CD14-positive monocyte (primary cell): ENCODE results near the gene TUBAL3. TPM values are rescaled to one million over a fixed set of nuclear protein-coding genes. Genes with fewer than 3 reads are reported as not detected.

ENCODE experiments used
- DNase-seq, 3 donors: peaks; one replicate each; pipeline ENCODE4 v3.0.0-alpha.2; 2011 to 2022
- H2AFZ ChIP-seq: 2 replicates; pipeline ENCODE4 v1.6.0; 2012; ENCODE audit warnings: mild to moderate bottlenecking, low read depth, low read length, inconsistent platforms; ENCODE audit not compliant: insufficient read depth, poor library complexity, severe bottlenecking
- H3K27ac ChIP-seq, 2 donors: 1 replicate in 1 of 2; 2 replicates in 1 of 2; pipeline ENCODE4 v1.5.1; 2012 to 2013; ENCODE audit warnings: low read length in 2 of 2, control low read depth in 1 of 2, inconsistent platforms in 1 of 2, low read depth in 1 of 2, mild to moderate bottlenecking in 1 of 2
- H3K27me3 ChIP-seq, 2 donors: one replicate each; pipeline versions ENCODE4 v1.6.0 to v1.6.1; 2011 to 2013; ENCODE audit warnings: low read length in 2 of 2; ENCODE audit not compliant: control insufficient read depth in 2 of 2, insufficient read depth in 2 of 2
- H3K36me3 ChIP-seq, 2 donors: replicated peaks in 1 of 2; 1 replicate in 1 of 2; 2 replicates in 1 of 2; pipeline versions ENCODE4 v1.5.1 to v1.6.1; 2012 to 2013; ENCODE audit warnings: low read length in 2 of 2, control low read depth in 1 of 2, inconsistent platforms in 1 of 2, mild to moderate bottlenecking in 1 of 2; ENCODE audit not compliant: insufficient read depth in 2 of 2, control insufficient read depth in 1 of 2
- H3K4me1 ChIP-seq, 2 donors: 1 replicate in 1 of 2; 2 replicates in 1 of 2; pipeline versions ENCODE4 v1.5.1 to v1.6.1; 2012 to 2013; ENCODE audit warnings: low read length in 2 of 2, control low read depth in 1 of 2, inconsistent platforms in 1 of 2, mild to moderate bottlenecking in 1 of 2, moderate library complexity in 1 of 2; ENCODE audit not compliant: insufficient read depth in 2 of 2, control insufficient read depth in 1 of 2
- H3K4me2 ChIP-seq: replicated peaks from 2 replicates; pipeline ENCODE3; 2012; ENCODE audit warnings: low read length, moderate library complexity, mild to moderate bottlenecking; ENCODE audit not compliant: poor library complexity, severe bottlenecking; ENCODE audit errors: extremely low read depth
- H3K4me3 ChIP-seq, 3 experiments: fragments of 200-600 bp in 1 of 3; sonication (generic) in 1 of 3; replicated peaks in 1 of 3; 1 replicate in 2 of 3; 2 replicates in 1 of 3; pipeline ENCODE4 v1.5.1; 2011 to 2013; ENCODE audit warnings: low read length in 3 of 3, mild to moderate bottlenecking in 3 of 3, control low read depth in 2 of 3, low read depth in 2 of 3, inconsistent platforms in 1 of 3, moderate library complexity in 1 of 3
- H3K79me2 ChIP-seq: 2 replicates; pipeline ENCODE4 v1.6.0; 2012; ENCODE audit warnings: mild to moderate bottlenecking, control low read depth, inconsistent platforms, low read length, moderate library complexity; ENCODE audit not compliant: insufficient read depth
- H3K9ac ChIP-seq: 2 replicates; pipeline ENCODE4 v1.6.0; 2017; ENCODE audit warnings: low read length, mild to moderate bottlenecking; ENCODE audit not compliant: insufficient read depth, poor library complexity, severe bottlenecking
- H3K9me3 ChIP-seq, 2 donors: replicated peaks in 1 of 2; 1 replicate in 1 of 2; 2 replicates in 1 of 2; pipeline versions ENCODE4 v1.5.1 to v1.6.1; 2012 to 2013; ENCODE audit warnings: low read length in 2 of 2, control low read depth in 1 of 2; ENCODE audit not compliant: control insufficient read depth in 1 of 2, insufficient read depth in 1 of 2
- H4K20me1 ChIP-seq: 2 replicates; pipeline ENCODE4 v1.6.0; 2012; ENCODE audit warnings: mild to moderate bottlenecking, low read length, control low read depth, moderate library complexity; ENCODE audit not compliant: insufficient read depth
- H3K27ac Mint-ChIP-seq, 7 donors: one replicate each; pipeline ENCODE4 v1.8.0; 2020; ENCODE audit warnings: mild to moderate bottlenecking in 7 of 7, mixed read lengths in 7 of 7, moderate library complexity in 6 of 7, inconsistent platforms in 2 of 7
- H3K27me3 Mint-ChIP-seq, 3 donors: one replicate each; pipeline ENCODE4 v1.8.0; 2021 to 2022; ENCODE audit warnings: low read depth in 3 of 3, mild to moderate bottlenecking in 3 of 3, mixed read lengths in 3 of 3, moderate library complexity in 3 of 3, inconsistent platforms in 1 of 3
- H3K36me3 Mint-ChIP-seq, 2 donors: one replicate each; pipeline ENCODE4 v1.8.0; 2020; ENCODE audit warnings: mixed read lengths in 2 of 2, inconsistent platforms in 1 of 2, mild to moderate bottlenecking in 1 of 2
- H3K4me1 Mint-ChIP-seq: one replicate; pipeline ENCODE4 v1.8.0; 2020; ENCODE audit warnings: mild to moderate bottlenecking, mixed read lengths
- H3K4me3 Mint-ChIP-seq, 2 donors: one replicate each; pipeline ENCODE4 v1.8.0; 2020; ENCODE audit warnings: mild to moderate bottlenecking in 2 of 2, mixed read lengths in 2 of 2, moderate library complexity in 1 of 2
- H3K9me3 Mint-ChIP-seq, 7 donors: one replicate each; pipeline ENCODE4 v1.8.0; 2020 to 2022; ENCODE audit warnings: mixed read lengths in 7 of 7, mild to moderate bottlenecking in 6 of 7, moderate library complexity in 6 of 7, inconsistent platforms in 2 of 7
- CTCF ChIP-seq: fragments of 200-600 bp; IDR thresholded peaks from one replicate; pipeline ENCODE4 v1.8.0; 2022; ENCODE audit warnings: antibody characterized with exemption, mild to moderate bottlenecking
- WGBS: methylation state at CpG from one replicate; pipeline ENCODE4 v1.1.5; 2013; ENCODE audit warnings: missing lambda C conversion rate; ENCODE audit not compliant: insufficient coverage; 5-methylcytosine and 5-hydroxymethylcytosine counted together
- intact Hi-C, 2 donors: fragments of 100-400 bp; cut with micrococcal nuclease; formaldehyde crosslinking; loops; one replicate each; pipeline versions ENCODE4 v1.15.0 to v1.15.1; 2023
- polyA plus RNA-seq, 3 donors: library from polyadenylated mRNA; depleted of rRNA in 1 of 3; unstranded in 2 of 3; stranded (reverse) in 1 of 3; fragments of 300-500 nt in 2 of 3; fragments of >200 nt in 1 of 3; fragmentation: Illumina TruSeq in 2 of 3; gene quantifications; 1 replicate in 2 of 3; 2 replicates in 1 of 3; pipeline ENCODE4 v1.2.3, GENCODE V29; 2012 to 2021

Gene TUBAL3
- polyA plus RNA-seq, 3 donors: not detected

DNA sequence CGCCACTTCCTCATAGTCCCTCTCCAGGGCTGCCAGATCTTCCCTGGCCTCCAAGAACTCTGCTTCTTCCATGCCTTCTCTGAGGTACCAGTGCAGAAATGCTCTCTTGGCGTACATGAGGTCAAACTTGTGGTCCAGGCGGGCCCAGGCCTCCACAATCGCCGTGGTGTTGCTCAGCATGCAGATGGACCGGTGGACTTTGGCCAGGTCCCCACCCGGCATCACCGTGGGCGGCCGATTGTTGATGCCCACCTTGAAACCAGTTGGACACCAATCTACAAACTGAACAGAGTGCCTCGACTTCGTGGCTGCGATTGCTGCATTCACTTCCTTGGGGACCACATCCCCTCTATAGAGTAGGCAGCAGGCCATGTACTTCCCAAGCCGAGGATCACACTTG, 11.1 kb downstream of the TUBAL3 start:
- peaks cover 0 to 4% (median 0%) of the 10 kb centered on the region in 3 donors for H3K27me3 Mint-ChIP-seq
- 97% methylated on average over 14 of the region's 14 CpGs for WGBS
- H3K27ac Mint-ChIP-seq: no peak overlapping the region
- H3K9me3 Mint-ChIP-seq: peaks cover 16 to 46% (median 39%) of the 10 kb centered on the region in 7 donors
- H3K4me3 ChIP-seq: no peak overlapping the region
- H3K9ac ChIP-seq: no peak overlapping the region
- TF ChIP-seq CTCF: no peak
- H2AFZ ChIP-seq: no peak overlapping the region
- no peak for DNase-seq
- H3K4me3 Mint-ChIP-seq: no peak overlapping the region
- no peaks in the 10 kb centered on the region for H3K79me2 ChIP-seq
- H3K27ac ChIP-seq: no peak overlapping the region
- intact Hi-C loops: no loop called here
- peaks cover 17 to 38% of the 10 kb centered on the region in 2 donors for H3K9me3 ChIP-seq
- no peaks in the 10 kb centered on the region for H4K20me1 ChIP-seq
- no peak overlapping the region for H3K4me2 ChIP-seq
- H3K4me1 ChIP-seq: no peaks in the 10 kb centered on the region
- peaks cover 4% of the 10 kb centered on the region for H3K4me1 Mint-ChIP-seq
- no peaks in the 10 kb centered on the region for H3K27me3 ChIP-seq
- H3K36me3 Mint-ChIP-seq: no peaks in the 10 kb centered on the region
- H3K36me3 ChIP-seq: no peaks in the 10 kb centered on the region

DNA sequence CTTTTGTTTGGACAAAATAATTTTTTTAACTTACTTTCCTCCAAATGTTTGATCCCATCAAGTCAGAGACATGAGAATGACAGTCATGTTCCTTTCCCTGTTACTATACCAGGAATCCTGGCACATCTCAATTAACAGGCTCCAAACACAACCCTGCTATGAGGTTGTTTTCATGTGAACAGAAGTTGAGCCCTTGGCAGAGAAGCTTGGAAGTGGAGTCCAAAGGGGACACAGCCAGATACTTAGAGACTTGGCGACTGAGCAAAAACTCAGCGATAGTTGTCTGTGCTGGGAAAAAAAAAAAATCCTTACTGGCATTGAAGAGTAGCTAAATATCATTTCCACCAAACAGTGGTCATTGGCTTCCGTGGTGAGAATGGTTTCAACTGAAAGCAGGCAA, 12.8 kb downstream of the TUBAL3 start:
- Histone ChIP-seq H2AFZ (no peak overlapping the region), H4K20me1 (no peaks in the 10 kb centered on the region), H3K9ac (no peak overlapping the region), H3K4me2 (no peak overlapping the region), H3K4me1 (no peaks in the 10 kb centered on the region), H3K9me3 (peaks cover 17 to 38% of the 10 kb centered on the region in 2 donors), H3K36me3 (no peaks in the 10 kb centered on the region), H3K79me2 (no peaks in the 10 kb centered on the region), H3K4me3 (no peak overlapping the region), H3K27ac (no peak overlapping the region), H3K27me3 (no peaks in the 10 kb centered on the region)
- DNase-seq: no peak
- Mint-ChIP-seq H3K4me3 (no peak overlapping the region), H3K36me3 (no peaks in the 10 kb centered on the region), H3K9me3 (peaks cover 18 to 46% (median 42%) of the 10 kb centered on the region in 7 donors), H3K4me1 (no peaks in the 10 kb centered on the region), H3K27me3 (peaks cover 0 to 4% (median 1%) of the 10 kb centered on the region in 3 donors), H3K27ac (no peak overlapping the region)
- WGBS: no CpG with 5 or more reads among the region's 3 CpGs
- intact Hi-C loops: no loop called here
- TF ChIP-seq CTCF: no peak
